HG02642 (cell line): ENCODE results near the gene VAMP2.

Experiments
- ATAC-seq: cut with Tn5 transposase; IDR thresholded peaks from one replicate; pipeline ENCODE4 v1.9.1; 2021; ENCODE audit warnings: mild to moderate bottlenecking; ENCODE audit not compliant: unreplicated experiment, poor library complexity

The VAMP2 gene

DNA sequence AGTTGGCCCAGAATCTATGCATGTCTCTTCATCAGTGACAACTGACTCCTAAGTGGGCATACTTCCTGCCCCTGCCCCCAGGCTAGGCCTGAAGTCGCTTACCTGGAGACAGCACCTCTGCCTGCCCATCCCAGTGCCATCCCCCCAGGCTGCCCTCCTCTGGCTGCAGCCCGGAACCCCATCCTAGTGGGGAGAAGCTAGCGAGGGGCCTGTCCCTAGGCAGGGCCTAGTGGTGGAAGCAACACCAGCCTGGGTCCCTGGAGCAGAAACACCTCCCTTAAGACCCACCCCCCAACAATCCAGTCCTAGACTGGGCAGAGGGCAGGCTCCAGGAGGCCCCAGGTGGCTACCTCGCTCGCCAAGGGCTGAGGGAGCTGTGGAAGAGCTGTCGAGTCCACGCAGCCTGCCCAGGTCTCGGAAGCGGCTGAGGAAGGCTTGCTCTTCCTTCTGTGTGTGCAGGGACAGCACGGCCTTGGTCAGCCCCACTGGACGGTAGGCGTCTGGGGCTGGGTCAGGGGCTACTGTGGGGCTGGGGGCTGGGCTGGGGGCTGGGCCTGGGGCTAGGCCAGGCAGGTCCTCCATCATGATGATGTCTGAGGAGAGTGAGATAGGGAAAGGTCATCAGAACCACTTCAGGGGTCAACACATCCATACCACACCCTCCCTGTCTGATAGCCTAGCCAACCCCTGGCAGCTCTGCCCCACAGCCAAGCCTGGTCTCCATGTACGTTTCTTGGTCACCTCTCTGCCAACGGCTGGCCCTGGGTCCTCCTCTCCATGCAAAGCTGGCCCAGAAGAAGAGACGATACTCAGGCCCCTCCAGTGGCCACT lies 18.1 kb downstream of the VAMP2 start:
- ATAC-seq: no peak

DNA sequence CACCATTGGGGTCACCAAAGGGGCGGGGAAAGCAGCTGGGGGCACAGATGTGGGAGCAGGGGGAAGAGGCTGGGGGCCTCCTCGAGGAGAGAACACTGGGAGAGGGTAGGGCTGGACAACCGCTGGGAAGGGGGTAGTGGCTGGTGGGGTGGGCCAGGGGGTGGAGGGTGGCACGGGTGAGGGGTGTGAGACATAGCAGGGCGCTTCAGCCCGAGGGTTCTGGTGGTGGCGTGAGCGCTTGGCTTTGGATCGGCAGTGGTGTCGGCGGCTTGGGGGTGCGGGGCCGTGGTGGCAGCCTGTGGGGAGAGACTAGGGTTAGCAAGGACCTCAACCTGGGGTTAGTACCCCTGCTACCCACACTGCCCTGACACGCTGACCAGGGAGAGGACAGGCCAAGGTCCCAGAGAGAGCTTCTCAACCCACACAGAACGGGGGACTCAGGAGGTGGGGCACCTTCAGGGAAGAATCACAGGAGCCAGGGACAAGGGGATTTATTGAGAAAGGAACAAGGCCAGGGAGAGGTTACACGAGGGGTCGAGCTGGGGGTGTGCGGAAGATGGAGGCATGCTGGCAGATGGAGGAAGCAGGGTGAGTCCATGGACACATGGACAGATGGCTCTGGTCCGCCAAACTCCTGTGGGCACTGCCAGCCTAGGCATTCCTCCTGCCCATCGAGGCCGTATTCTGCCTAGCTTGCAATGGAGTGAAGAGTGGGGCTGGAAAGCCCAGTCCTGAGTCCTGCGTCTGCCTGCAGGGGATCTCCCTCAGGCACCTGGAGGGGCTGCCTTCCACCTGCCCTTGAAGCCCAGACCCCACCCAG lies 19.0 kb downstream of the VAMP2 start:
- ATAC-seq: no peak

DNA sequence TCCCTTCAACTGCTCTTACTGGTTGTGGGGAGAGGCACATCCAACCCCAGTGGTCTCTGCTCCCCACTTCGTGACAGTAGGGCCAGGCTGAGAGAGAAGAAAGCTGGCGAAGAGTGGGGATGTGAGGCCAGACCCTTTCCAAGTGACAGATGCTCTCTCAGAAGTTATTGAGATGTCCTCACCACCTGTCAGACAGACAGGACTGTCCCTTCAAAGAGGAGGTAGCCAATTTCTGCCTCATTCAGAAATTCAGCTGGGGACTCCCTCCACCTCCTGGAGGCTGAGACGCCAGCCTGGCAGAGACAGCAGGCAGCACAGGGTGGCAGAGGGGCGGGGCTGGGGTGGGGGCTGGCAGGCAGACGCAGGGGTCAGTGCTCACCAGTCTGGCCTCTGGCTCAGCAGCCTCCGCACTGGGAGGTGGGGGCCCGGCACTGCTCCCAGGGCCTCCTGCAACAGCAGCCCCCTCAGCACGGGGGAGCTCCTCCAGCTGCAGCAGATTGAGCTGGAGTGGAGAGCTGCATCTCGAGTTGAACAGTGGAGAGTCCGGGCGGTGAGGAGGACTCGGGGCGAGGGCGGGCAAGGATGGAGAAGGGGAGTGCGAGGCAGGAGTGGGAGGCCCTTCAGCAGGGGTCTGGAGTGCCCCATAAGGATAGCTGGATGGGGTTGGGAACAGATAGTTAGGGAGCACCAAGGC lies 19.7 kb downstream of the VAMP2 start:
- ATAC-seq: no peak

DNA sequence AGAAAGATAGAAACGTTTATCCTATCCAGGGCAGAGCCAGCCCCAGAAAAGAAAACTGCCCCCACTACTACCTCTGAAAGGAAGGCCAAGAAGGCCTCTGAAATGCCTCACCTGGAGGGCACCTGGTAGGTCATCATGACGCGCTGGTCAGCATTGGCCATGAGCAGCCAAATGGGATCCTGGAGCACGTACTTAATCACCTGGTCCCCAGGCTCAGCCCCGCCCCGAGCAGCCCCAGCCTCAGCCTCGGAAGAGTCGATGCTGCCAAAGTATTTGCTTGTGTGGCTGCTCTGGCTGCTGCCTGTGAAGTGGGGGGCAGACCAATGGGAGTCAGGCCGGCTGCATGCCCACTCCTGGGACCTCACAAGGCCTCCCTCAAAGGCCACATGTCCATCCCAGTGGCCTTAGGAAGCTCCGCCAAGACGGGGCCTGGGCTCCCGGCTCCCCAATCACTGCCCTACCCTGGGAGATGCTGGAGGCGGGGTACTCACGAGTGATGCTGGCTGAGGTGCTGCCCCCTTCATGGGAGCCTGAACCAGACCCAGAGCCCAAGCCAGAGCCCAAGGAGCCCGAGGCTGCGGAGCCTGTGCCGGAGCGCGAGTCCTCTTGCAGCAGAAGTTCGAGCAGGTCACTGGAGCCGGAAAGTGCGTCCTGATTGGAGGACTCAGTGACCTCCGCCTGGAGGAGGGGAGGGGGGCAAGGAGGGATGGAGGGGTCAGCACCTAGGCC lies 20.4 kb downstream of the VAMP2 start:
- no peak for ATAC-seq

DNA sequence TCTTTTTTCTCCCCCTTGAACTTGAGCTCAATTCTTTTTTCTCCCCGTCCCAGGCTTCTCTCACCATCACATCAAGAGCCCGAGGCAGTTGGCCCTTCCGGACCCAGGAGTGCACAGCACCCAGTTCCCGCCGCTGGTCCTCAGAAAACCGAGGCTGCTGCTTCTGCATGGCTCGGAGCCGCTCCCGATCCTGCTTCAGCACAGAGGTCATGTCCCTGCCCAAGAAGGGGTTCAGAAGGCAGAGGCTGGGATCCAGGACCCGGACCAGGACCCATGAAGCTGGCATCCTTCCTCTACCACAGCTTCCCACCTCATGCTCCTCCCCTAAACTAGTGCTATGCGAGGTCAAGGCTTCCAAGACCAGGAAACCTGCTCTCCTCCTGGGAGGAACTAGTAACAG lies 21.0 kb downstream of the VAMP2 start:
- no peak for ATAC-seq

DNA sequence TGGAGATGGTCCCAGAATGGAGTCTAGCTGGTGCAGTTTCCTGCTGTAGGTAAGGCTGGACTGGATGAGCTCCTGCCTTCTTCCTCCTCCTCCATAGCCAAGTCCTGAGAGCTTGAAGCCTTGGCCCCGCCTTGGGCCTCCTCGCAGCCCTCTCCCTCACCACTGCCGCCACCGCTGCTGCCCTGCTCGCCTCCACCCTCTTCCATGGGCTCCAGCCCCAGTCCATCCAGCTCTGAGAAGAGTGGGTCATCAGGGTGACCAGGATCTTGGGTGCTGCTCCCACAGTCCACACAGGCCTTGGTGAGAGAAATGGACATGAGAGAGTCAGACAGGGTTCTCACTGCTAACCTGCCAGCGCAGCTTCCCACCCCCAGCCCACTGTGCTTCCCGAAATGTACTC lies 21.7 kb downstream of the VAMP2 start:
- ATAC-seq: no peak

DNA sequence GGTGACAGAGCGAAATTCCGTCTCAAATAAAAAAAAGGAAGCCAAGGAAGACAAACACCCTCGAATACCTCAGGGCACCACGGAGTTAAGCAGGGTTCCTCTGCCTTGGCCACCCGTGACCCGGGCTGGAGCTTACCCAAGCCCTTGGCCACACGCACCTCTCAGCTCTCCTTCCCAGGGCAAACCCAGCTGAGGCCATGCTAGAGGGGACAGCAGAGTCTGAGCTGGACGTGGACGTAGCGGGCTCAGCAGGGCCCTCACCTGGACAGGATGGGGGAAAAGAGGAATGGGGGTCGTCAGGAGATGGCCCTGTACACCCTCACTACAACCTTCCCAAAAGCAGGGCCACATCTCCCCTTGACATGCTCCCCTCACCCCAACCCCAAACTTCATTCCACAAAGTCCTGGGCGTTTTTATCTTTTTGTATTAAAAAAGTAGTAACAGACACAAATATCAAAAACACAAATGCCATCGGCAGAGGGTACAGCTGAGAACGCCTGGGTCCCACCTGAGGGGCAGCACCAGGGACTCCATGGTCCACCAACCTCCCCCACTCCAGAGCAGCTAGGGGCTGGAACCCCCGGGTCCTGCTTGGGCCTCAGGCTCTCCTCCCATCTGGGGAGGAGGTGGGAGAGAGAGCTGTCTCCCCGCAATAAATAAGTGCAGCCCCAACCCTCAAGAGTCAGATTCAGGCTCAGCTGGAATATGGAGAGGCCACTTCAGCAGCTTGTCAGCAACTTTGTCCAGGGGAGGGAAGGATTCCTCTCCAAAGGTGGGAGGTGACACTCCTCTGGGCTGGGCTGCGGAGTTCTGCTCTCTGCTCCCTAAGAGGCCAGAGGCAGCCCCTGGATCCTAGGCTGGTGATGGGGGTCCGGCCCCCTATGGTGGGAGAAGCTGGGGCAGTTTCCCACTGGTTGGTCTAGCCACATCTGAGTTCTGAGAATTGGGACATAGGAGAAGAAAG lies 22.4 kb downstream of the VAMP2 start:
- ATAC-seq: no peak

DNA sequence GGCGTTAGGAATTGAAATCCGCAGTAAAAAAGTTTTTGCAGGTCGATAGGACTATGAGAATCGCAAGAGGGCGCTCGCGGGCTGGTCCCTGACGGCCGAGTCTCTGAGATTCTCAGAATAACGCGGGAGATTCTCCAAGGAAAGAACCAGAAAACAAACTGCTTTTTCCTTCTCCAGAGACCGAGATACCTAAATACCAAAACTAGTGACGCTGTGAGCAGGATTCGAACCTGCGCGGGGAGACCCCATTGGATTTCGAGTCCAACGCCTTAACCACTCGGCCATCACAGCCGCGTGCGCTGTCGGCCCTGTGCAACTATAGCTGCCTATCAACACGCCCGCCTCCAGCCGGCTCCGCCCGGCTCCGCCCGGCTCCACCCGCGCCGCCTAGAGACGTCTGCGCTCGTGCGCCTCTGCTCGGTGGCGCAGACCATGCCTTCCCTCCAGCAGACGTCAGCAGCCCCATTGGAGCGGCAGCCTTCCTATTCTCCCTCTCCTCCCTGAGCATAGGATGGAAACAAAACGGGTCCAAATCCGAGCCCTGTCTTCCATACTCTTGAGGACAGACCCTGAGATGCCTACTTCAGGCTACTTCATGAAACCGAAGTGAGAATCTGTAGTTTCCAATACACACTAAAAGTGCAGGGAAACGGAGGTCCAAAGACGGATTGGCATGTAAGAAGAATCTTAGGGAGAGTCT lies 23.9 kb downstream of the VAMP2 start:
- peak; percentile 91 for ATAC-seq

DNA sequence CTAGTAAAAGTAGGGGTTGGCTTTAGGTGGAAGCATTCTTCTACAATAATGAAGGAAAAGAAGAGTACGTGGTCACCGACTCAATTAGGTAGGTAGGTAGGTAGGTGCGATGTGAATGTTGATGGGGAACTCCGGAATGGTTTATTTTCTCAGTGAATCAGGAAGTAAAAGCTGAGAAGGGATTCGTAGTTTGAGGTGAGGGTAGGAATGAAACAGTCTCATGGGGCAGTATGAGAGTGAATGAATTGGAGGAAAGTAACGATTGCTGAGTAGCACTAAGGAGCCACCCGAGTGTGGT lies 24.4 kb downstream of the VAMP2 start:
- ATAC-seq: no peak

DNA sequence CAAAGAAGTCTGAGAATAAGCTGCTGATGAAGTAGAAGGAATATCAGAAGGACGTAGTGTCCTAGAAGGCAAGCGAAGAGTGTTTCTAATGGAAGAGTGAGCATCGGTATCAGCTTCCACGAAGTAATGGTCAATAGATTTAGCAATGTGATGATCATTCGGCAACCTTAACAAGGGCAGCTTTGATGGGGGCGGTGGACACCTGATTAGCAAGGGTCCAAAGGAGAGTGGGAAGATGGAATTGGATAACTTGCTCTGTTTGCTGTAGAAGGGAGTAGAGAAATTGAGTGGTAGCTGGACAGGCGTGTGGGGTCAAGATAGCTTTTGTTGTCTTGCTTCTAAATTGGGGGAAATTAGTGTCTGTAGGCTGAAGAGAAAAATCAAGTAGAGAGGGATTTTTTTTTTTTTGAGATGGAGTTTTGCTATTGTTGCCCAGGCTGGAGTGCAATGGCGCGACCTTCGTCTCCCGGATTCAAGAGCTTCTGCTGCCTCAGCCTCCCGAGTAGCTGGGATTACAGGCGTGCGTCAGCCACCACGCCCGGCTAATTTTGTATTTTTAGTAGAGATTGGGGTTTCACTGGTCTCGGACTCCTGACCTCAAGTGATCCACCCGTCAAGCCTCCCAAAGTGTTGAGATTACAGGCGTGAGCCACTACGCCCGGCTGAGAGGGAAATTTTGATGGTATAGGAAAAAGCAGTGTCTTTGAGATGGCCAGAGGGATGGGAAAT lies 24.9 kb downstream of the VAMP2 start:
- ATAC-seq: no peak

DNA sequence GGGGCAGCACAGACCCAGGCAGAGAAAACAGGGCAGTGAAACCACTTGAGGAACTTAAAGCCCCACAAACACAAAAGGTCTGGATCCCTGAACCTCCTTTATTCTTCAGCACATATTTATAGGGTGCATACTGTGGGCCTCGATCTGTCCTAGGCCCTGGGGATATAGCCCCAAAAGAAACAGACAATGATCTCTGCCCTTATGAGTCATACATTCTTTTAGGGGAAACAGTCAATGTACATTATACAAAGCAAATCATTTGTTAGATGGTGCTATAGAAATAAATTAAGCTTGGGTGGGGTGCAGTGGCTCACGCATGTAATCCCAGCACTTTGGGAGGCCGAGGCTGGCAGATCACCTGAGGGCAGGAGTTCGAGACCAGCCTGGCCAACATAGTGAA lies 28.8 kb downstream of the VAMP2 start:
- ATAC-seq: no peak

DNA sequence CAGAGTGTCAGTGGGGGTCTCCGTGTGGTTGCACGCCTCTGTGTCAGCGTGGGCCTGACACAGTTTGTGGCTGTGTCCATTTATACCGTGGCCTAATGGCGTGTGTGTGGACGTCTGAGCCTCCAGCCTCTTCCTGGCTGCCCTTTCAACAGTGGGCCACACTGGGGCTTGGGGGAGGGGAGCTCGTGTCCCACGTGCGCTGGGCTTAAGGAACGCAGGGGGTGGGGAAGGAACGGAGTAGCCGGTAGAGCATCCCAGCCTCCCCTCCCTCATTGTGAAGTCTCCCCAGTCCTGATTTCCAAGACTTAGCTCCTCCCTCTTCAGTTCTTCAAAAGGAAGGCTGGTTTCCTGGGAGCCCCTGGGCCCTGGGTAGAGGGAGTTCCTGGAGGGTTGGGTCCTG lies 29.3 kb downstream of the VAMP2 start:
- ATAC-seq: no peak

DNA sequence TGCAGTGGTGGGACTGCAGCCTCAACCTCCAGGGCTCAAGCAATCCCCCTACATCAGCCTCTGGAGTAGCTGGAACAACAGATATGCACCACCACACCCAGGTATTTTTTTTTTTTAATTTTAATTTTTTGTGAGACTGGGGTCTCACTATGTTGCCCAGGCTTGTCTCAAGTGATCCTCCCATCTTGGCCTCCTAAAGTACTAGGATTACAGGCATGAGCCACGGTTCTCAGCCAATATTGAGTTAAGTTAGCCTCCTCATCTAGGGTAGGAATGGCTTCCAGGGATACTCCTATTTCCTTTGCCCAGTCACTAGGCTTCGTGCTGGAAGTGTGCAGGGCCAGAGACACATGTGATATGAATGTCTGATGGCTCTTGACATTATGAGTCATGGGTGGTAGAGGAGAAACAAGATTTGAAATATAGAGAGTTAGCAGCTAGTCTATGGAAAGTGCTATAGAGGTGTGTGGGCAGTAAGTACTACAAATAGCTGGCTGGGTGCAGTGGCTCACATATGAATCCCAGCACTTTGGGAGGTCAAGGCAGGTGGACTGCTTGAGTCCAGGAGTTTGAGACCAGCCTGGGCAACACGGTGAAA lies 30.8 kb downstream of the VAMP2 start:
- no peak for ATAC-seq

DNA sequence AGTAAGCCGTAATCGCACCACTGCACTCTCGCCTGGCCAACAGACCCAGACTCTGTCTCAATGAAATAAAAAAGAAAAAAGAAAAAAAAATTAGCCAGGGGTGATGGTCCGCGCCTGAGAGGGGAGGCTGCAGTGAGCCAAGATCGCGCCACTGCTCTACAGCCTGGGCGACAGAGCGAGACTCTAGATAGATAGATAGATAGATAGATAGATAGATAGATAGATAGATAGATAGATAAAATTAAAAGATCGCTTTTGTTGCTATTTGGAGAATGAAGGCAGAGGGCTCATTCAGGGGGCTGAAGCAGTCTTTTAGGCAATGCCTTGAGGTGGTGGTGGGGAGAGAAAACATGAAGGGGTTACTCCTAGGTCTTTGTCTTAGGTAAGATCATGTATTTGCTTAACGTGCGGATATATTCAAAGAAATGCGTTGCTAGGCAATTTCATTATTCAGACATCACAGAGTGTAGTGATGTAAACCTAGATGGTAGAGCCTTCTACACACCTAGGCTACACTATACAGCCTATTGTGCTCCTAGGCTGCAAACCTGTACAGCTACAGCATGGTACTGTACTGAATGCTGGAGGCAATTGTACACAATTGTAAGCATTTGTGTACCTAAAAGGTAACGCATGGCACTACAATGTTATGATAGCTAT lies 34.5 kb downstream of the VAMP2 start:
- ATAC-seq: no peak

DNA sequence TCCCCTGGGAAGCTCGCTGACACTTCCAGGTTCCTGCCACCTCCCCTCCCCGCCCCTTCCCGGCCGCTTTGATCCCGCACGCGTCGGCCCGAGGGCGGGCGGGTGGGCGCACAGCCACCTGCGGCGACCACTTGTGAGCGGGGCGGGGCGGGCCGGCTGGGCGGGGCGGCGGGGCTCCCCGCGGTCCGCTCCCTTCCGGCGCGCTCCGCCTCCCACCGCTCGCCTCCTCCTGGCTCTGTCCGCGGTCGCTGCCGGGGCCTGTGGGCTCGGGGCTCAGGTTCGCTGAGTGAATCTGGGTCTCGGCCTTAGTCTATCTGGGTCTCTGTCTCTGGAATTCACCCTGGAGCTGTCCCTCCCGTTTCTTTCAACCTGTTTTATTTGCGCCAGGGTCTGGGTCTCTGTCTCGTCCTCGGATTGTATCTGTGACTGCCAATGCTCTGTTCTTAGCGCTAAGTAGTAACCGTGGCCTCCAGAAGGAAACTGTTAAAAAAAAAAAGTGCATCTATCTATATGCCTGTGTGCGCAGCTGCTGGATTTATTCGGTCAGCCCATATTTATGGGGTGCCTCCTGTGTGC lies 36.2 kb downstream of the VAMP2 start:
- ATAC-seq: peak; percentile 39

DNA sequence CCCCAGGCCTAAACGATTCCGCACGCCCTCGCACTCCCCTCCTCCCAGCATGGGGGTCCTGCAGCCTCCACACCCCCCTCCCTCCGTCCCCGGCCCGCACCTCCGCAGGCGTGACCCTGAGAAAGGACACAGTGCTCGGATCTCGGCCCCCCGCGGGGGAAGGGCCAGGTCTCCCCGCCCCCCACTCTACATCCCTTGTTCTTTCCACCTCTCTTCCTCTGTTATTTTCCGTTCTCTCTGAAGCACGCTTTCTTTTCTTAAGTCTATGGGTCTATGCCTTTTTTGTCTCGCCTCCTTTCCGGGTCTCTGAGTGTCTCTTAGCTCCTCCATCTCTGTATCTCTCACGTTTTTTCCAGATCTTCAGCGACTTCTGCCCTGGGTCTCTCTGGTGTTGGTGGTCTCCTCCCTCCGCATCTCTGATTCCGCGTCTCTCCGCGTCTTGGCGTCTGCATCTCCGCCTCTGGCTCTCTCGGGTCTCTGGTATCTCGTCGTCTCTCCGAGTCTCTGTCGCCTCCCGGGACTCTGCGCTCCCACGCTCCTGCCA lies 36.7 kb downstream of the VAMP2 start:
- ATAC-seq: no peak
